ENCODE data around the gene PLXNA1. TPM values are rescaled to one million over a fixed set of nuclear protein-coding genes. Genes with fewer than 3 reads are reported as not detected.

PLXNA1 gene
- total RNA-seq, 2 donors from 2014 or later = 17.0 to 49.5 TPM

GRCh38 chr3:126995926-126996512 lies 13.1 kb downstream of the PLXNA1 start:
- no peaks in the 10 kb centered on the region for H3K36me3 ChIP-seq
- H3K9me3 ChIP-seq = no peaks in the 10 kb centered on the region
- TF ChIP-seq POLR2AphosphoS5 (IDR thresholded peaks at IDR 0.05) = no peak
- TF ChIP-seq POLR2A (IDR thresholded peaks at IDR 0.05) = no peak
- no peak for TF ChIP-seq CTCF (IDR thresholded peaks at IDR 0.05)
- no peak for DNase-seq (ENCODE audit: low spot score)
- H3K4me1 ChIP-seq (replicated peaks) = peaks cover 13% of the 10 kb centered on the region
- no peak overlapping the region for H3K4me3 ChIP-seq
- H3K27me3 ChIP-seq (replicated peaks; ENCODE audit: insufficient read depth) = no peaks in the 10 kb centered on the region
- 94% methylated on average over 10 of the region's 11 CpGs for WGBS
- intact Hi-C loops (cut with DNase I) = no loop called here
- H3K27ac ChIP-seq = no peak overlapping the region

GRCh38 chr3:126996905-126997304 lies 14.0 kb downstream of the PLXNA1 start:
- Histone ChIP-seq H3K27me3 (replicated peaks; ENCODE audit: insufficient read depth) (no peaks in the 10 kb centered on the region), H3K27ac (no peak overlapping the region), H3K4me1 (replicated peaks) (peaks cover 18% of the 10 kb centered on the region), H3K36me3 (no peaks in the 10 kb centered on the region), H3K4me3 (no peak overlapping the region), H3K9me3 (no peaks in the 10 kb centered on the region)
- WGBS = 95% methylated on average over 7 of the region's 7 CpGs
- DNase-seq (ENCODE audit: low spot score) = no peak
- TF ChIP-seq POLR2A (IDR thresholded peaks at IDR 0.05) (no peak), POLR2AphosphoS5 (IDR thresholded peaks at IDR 0.05) (no peak), CTCF (IDR thresholded peaks at IDR 0.05) (no peak)
- intact Hi-C loops (cut with DNase I) = no loop called here

- intact Hi-C loops (cut with DNase I) = no loop called here
- H3K27ac ChIP-seq = no peak overlapping the region
- WGBS = 91% methylated on average over 15 of the region's 19 CpGs
- TF ChIP-seq POLR2AphosphoS5 (IDR thresholded peaks at IDR 0.05) (no peak), CTCF (IDR thresholded peaks at IDR 0.05) (no peak), POLR2A (IDR thresholded peaks at IDR 0.05) (no peak)
- DNase-seq (ENCODE audit: low spot score) = no peak
- no peaks in the 10 kb centered on the region for H3K9me3 ChIP-seq
- no peaks in the 10 kb centered on the region for H3K36me3 ChIP-seq
- H3K4me3 ChIP-seq = no peak overlapping the region
- no peaks in the 10 kb centered on the region for H3K27me3 ChIP-seq (replicated peaks; ENCODE audit: insufficient read depth)
- H3K4me1 ChIP-seq (replicated peaks) = peaks cover 20% of the 10 kb centered on the region
Observed at GRCh38 chr3:126997455-126998038, 14.6 kb downstream of the PLXNA1 start.

- H3K4me3 ChIP-seq = no peak overlapping the region
- H3K27ac ChIP-seq = no peak overlapping the region
- intact Hi-C loops (cut with DNase I) = no loop called here
- no peaks in the 10 kb centered on the region for H3K36me3 ChIP-seq
- peaks cover 20% of the 10 kb centered on the region for H3K4me1 ChIP-seq (replicated peaks)
- H3K27me3 ChIP-seq (replicated peaks; ENCODE audit: insufficient read depth) = no peaks in the 10 kb centered on the region
- 69% methylated on average over 4 of the region's 4 CpGs for WGBS
- H3K9me3 ChIP-seq = no peaks in the 10 kb centered on the region
- no peak for DNase-seq (ENCODE audit: low spot score)
- TF ChIP-seq POLR2AphosphoS5 (IDR thresholded peaks at IDR 0.05) = no peak
Observed at GRCh38 chr3:126998320-126998719, 15.4 kb downstream of the PLXNA1 start.

- 38% methylated on average over 3 of the region's 3 CpGs for WGBS
- H3K27me3 ChIP-seq (replicated peaks; ENCODE audit: insufficient read depth) = no peaks in the 10 kb centered on the region
- intact Hi-C loops (cut with DNase I) = no loop called here
- H3K36me3 ChIP-seq = no peaks in the 10 kb centered on the region
- no peak overlapping the region for H3K27ac ChIP-seq
- H3K9me3 ChIP-seq = no peaks in the 10 kb centered on the region
- TF ChIP-seq POLR2A (IDR thresholded peaks at IDR 0.05) (no peak), POLR2AphosphoS5 (IDR thresholded peaks at IDR 0.05) (no peak)
- no peak for DNase-seq (ENCODE audit: low spot score)
- no peak overlapping the region for H3K4me3 ChIP-seq
- peaks cover 20% of the 10 kb centered on the region for H3K4me1 ChIP-seq (replicated peaks)
Observed at GRCh38 chr3:126998728-126999127, 15.8 kb downstream of the PLXNA1 start.

- no peak overlapping the region for H3K4me3 ChIP-seq
- H3K27ac ChIP-seq = no peak overlapping the region
- DNase-seq (ENCODE audit: low spot score) = no peak
- no peaks in the 10 kb centered on the region for H3K9me3 ChIP-seq
- WGBS = 81% methylated on average over 6 of the region's 15 CpGs
- no peaks in the 10 kb centered on the region for H3K36me3 ChIP-seq
- intact Hi-C loops (cut with DNase I) = no loop called here
- H3K4me1 ChIP-seq (replicated peaks) = peaks cover 15% of the 10 kb centered on the region
- H3K27me3 ChIP-seq (replicated peaks; ENCODE audit: insufficient read depth) = no peaks in the 10 kb centered on the region
- TF ChIP-seq POLR2AphosphoS5 (IDR thresholded peaks at IDR 0.05) = no peak
- TF ChIP-seq CTCF (IDR thresholded peaks at IDR 0.05) = no peak
- no peak for TF ChIP-seq POLR2A (IDR thresholded peaks at IDR 0.05)
Observed at GRCh38 chr3:126999383-126999782, 16.5 kb downstream of the PLXNA1 start.

Data from prostate gland (tissue), 2 donors.